IPS-11a (cell line): ENCODE measurements around the gene CAD.

ENCODE experiments used
- H3K4me3 ChIP-seq: one replicate; pipeline ENCODE4 v1.5.1; 2013; ENCODE audit warnings: low read depth, low read length, control low read depth

Gene CAD

DNA sequence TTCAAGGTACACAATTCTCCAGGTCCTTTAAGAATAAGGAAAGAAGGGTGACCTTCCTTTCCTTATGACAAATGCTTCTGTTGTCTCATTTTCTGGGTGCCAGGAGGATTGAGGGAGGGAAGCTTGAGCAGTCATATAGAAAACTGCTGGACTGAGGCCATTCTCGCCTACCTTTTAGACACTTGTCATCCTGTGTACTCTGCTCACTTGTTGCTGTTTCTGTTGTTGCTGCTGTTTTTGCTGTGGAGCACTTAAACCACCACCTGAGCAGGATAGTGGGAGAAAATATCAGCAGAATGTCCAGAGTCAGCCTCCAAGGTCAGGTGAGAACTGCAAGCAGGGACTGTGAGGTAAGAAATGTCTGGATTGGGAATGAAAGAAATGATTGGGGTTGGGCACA is 60.8 kb downstream of the CAD start:
- H3K4me3 ChIP-seq, result no peak overlapping the region

DNA sequence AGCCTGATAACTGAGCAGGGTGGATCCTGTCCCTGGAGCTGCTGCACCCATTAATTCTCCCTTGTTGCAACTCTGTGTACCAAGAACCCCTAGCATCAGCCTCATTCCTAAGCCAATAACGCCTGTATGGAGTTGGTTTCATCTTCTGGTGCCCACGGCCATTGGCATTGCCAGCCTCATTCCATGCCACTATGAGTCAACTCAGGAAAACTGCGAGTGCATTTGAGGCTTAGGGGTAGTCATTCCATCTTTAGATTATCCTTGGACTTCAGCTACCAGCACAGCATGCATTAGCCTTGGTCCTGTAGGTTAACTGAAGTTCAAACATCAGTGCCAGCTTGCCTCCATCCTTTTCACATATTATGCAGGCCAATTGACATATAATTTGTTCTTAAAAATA is 63.7 kb downstream of the CAD start:
- no peak overlapping the region for H3K4me3 ChIP-seq

DNA sequence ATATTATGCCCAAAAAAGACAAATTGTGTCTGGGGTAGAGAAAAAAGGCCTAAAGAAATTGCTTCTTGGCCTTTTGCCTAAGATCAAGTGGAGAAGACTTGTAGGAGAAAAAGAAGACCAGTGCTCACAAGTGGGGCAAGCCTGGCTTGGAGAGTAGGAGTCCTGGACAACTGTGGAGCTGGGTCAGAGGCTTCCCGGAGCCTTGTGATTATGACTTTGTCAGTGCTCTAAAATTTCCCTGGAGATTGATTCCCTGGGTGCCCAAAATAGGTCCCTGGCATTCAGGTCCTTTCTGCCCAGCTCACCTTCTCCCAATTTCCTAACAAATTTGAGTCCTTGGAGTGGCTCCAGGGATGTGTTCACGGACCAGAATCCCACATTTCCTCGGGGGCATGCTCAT is 64.3 kb downstream of the CAD start:
- no peak overlapping the region for H3K4me3 ChIP-seq

DNA sequence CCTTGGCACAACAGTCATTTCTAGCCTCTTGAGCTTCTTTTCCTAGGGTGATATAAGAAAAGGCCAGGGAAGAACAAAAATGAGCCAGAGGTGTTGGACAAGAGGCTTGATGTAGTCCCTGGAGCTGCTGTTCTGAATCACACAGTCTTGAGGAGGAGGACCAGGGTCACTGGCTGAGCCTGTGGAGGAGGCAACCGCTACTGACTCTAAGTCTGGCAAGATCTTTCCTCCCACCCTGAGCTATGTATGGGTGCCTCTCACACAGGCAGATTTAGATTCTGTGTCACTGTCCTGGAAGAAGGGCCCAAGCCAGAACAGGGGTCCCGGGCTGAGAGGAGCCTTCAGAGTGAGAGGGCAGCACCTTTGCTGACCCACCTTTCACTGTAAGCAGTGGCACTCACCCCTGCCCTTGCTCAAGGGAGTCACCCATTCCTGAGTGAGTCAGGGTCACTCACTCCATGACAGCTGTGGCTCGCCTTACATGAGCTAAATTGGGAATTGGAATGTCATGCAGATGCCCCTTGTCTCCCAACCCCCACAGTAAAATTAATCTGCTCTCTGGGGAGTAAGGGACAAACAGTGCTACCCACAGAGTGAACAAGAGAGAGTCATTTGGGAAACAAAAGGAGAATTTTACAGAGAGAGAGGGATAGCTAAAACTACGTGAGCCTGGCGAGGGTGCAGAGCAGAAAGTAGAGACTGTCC is 64.8 kb downstream of the CAD start, which contains the start of gene TRIM54:
Gene TRIM54, plus strand, starts transcription at position 575 of the 705 bp plus-strand sequence. CDS start 303 bp downstream, outside the sequence.
- H3K4me3 ChIP-seq, result peak within 1 kb of the TSS; percentile 6

DNA sequence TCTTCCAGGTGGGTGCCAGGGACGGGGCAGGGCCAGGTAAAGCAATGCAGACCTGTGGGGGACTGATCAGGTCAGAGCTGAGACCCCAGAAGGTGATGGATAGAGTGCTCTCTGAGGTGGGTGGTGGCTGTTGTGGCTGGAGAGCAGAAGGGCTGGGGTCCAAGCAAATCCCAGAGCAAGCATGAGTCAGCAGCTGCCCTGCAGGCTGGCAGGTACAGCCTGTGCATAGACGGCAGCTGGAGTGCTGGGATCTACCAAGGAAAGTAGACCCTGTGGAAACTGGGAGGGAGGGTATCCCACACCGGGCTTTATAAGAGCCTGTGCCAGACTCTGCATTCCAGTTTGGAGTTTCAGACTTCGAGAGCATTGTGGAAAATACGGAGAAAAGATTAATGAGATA is 65.7 kb downstream of the CAD start:
- H3K4me3 ChIP-seq, result no peak overlapping the region

DNA sequence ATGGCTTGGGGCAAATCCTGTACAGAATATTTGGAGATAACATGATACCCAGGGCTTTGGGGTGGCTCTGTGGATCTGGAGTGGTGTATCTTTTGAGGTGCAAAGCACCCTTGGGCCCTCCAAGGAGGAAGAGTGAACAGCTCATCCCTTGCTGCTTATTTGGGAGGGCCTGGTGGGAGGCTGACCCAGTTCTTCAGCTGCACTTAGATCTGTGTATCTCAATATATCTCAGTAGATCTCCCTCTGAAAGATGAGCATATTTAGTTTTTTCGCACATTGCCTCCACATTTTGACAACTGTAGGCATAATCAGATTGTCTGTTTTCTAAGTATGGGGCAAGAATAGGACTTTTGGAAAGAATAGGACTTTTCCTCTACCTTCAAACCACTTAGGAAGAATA is 67.8 kb downstream of the CAD start:
- H3K4me3 ChIP-seq, result no peak overlapping the region

DNA sequence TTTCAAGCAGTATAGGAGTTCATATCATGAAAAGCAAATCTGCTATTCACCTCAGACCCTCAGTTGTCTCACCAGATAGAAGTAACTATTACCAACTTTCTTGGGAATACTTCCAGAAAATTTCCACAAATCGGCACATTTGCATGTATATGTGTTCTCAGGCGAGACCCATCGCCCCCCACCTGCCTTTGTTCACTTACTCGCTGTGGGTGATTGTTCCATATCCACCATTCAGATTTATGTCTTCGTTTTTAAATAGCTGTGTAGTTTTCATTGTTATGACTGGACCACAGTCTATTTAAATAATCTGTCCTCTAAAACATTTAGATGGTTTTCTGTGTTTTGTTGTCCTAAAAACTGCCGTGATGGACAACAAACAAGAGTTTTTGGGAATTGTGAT is 68.3 kb downstream of the CAD start:
- H3K4me3 ChIP-seq, result no peak overlapping the region

DNA sequence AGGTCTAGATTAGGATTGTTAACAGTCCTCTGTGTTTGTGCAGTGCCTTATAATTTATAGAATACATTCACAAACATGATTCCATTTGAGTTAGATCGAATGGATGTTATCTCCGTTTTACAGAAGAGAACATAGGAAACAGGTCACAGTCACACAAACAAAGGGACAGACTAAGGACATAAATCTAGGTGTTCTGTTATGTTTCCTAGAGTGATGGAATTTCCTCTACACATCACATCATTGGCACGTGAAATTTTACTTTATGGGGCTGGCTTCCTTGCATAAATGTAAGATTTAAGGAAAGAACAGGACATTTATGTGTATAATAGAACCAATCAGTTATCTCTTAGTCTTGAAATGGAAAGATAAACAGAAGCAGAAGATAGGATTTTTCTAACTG is 71.4 kb downstream of the CAD start:
- H3K4me3 ChIP-seq, result no peak overlapping the region

DNA sequence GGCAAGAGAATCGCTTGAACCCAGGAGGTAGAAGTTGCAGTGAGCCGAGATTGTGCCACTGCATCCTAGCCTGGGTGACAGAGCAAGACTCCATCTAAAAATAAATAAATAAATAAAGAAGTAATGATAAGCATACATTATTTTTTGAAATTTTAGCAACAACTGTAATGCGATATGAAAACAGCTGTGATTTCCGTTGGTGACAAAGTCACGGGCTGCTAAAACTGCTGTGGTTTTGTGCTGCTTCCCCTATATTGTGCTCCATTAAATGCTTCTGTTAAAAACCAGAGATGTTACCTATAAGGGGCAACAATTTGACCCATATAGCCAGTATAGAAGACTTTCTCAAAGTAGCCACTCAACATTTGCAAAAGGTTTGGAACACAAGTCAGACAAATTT is 73.4 kb downstream of the CAD start:
- H3K4me3 ChIP-seq, result no peak overlapping the region

DNA sequence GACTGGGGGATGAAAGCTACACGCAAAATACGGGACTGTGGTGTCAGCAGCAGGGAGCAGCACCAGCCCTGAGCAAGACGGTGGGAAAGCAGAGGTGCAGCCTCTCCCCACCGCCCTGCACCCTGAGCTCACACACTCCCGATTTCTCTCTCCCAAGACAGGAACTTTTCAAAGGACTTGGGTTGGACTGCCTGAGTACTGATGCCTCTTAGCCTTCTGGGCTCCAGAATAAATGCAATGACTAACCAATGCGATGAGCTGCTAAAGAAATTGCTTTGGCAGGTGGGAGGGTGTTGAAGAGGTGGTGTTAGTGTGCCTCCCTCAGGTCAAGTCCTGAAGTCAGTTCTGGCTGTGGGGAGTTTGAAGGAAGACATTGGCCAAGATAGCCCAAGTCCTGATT is 74.7 kb downstream of the CAD start:
- no peak overlapping the region for H3K4me3 ChIP-seq
